Breast epithelium (tissue), 3 donors: ENCODE measurements around the gene ASCC3.

Experiments
- POLR2AphosphoS5 ChIP-seq, 3 donors: sonication (generic); formaldehyde crosslinking; IDR thresholded peaks; one replicate each; pipeline ENCODE4 v1.6.1; 2017; ENCODE audit warnings: antibody characterized with exemption in 3 of 3
- TF ChIP-seq, protein P1 (sequence below), 3 donors: fragments of 450-650 bp; IDR thresholded peaks; one replicate each; pipeline ENCODE4 v1.5.1; 2016 to 2017; ENCODE audit warnings: antibody characterized with exemption in 3 of 3, mild to moderate bottlenecking in 3 of 3, moderate library complexity in 3 of 3

DNA sequence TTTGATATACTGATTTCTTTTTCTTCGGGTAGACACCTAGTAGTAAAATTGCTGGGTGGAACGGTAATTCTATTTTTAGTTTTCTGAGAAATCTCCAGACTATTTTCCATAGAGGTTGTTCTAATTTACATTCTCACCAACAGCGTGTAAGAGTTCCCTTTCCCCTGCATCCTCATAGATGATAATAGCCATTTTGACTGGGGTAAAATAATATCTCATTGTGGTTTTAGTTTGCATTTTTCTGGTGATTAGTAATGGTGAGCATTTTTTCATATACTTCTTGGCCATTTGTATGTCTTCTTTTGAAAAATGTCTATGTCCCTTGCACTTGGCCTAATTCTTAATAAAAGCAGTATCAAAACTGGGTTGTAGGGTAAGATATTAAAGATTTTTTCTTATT is 267.5 kb downstream of the ASCC3 start:
- TF ChIP-seq, protein P1, sequence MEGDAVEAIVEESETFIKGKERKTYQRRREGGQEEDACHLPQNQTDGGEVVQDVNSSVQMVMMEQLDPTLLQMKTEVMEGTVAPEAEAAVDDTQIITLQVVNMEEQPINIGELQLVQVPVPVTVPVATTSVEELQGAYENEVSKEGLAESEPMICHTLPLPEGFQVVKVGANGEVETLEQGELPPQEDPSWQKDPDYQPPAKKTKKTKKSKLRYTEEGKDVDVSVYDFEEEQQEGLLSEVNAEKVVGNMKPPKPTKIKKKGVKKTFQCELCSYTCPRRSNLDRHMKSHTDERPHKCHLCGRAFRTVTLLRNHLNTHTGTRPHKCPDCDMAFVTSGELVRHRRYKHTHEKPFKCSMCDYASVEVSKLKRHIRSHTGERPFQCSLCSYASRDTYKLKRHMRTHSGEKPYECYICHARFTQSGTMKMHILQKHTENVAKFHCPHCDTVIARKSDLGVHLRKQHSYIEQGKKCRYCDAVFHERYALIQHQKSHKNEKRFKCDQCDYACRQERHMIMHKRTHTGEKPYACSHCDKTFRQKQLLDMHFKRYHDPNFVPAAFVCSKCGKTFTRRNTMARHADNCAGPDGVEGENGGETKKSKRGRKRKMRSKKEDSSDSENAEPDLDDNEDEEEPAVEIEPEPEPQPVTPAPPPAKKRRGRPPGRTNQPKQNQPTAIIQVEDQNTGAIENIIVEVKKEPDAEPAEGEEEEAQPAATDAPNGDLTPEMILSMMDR (IDR thresholded peaks at IDR 0.05) = no peak
- TF ChIP-seq POLR2AphosphoS5 (IDR thresholded peaks at IDR 0.05) = no peak
